ENCODE measurements around the gene CGNL1.

Gene CGNL1

DNA sequence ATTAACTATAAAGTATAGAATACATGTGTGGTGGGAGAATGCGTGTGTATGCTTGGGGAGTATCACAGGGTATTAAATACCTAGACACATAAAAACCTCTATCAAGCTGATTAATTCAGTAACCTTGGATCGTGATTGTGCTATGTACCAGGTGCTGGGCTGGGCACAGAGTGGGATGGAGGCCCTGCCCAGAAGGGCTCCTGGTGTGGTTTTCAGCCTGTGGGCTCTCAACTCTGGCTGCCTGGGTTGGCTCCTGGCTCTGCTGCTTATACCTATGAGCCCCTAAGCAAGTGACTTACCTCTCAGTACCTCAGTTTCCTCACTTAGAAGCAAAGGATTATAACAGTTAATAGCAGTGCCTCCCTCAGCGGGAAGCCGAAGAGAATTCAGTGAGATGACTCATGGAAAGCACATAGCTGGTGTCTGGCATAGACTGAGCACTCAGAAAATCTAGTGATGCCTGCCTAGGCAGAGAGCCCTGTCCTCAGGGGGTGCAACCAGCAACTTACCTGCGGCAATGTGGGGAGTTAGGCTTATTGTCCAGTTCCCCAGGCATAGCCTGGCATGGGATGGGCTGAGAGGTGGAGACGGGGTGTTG, 124.8 kb downstream of the CGNL1 start:
- H2AFZ ChIP-seq (ENCODE audit: low read length) = no peak overlapping the region

GRCh38 chr15:57502116-57502515, 125.8 kb downstream of the CGNL1 start:
- Histone ChIP-seq H3K9me3 (replicated peaks; ENCODE audit: insufficient read depth, low read length) (no peaks in the 10 kb centered on the region), H3K79me2 (ENCODE audit: low read length) (no peaks in the 10 kb centered on the region), H3K27ac (ENCODE audit: low read length) (no peak overlapping the region), H3F3A (ENCODE audit: insufficient read depth, low read length) (no peaks in the 10 kb centered on the region), H3K36me3 (replicated peaks; ENCODE audit: insufficient read depth, low read length) (no peaks in the 10 kb centered on the region), H3K9me2 (replicated peaks; ENCODE audit: insufficient read depth, low read length) (no peaks in the 10 kb centered on the region), H3K4me1 (ENCODE audit: low read length) (no peaks in the 10 kb centered on the region), H3K4me2 (ENCODE audit: low read depth, low read length) (no peak overlapping the region), H3K9ac (ENCODE audit: low read length) (no peak overlapping the region), H2AFZ (ENCODE audit: low read length) (no peak overlapping the region), H3K4me3 (ENCODE audit: low read length) (no peak overlapping the region), H4K20me1 (ENCODE audit: insufficient read depth, low read length) (no peaks in the 10 kb centered on the region), H3K27me3 (replicated peaks; ENCODE audit: insufficient read depth, low read length) (no peaks in the 10 kb centered on the region)
- no peak for TF ChIP-seq EZH2phosphoT487 (IDR thresholded peaks at IDR 0.05; ENCODE audit: low read length)
- TF ChIP-seq, protein P1, sequence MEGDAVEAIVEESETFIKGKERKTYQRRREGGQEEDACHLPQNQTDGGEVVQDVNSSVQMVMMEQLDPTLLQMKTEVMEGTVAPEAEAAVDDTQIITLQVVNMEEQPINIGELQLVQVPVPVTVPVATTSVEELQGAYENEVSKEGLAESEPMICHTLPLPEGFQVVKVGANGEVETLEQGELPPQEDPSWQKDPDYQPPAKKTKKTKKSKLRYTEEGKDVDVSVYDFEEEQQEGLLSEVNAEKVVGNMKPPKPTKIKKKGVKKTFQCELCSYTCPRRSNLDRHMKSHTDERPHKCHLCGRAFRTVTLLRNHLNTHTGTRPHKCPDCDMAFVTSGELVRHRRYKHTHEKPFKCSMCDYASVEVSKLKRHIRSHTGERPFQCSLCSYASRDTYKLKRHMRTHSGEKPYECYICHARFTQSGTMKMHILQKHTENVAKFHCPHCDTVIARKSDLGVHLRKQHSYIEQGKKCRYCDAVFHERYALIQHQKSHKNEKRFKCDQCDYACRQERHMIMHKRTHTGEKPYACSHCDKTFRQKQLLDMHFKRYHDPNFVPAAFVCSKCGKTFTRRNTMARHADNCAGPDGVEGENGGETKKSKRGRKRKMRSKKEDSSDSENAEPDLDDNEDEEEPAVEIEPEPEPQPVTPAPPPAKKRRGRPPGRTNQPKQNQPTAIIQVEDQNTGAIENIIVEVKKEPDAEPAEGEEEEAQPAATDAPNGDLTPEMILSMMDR (IDR thresholded peaks at IDR 0.05; ENCODE audit: low read length) = no peak
- TF ChIP-seq EZH2 (optimal IDR thresholded peaks at IDR 0.05; ENCODE audit: low read depth, low read length) = no peak
- DNase-seq = no peak

More for the DNA sequence above, 124.8 kb downstream of the CGNL1 start:
- Histone ChIP-seq H3K4me1 (ENCODE audit: low read length) (no peaks in the 10 kb centered on the region), H3K4me2 (ENCODE audit: low read depth, low read length) (no peak overlapping the region), H3K4me3 (ENCODE audit: low read length) (no peak overlapping the region), H4K20me1 (ENCODE audit: insufficient read depth, low read length) (no peaks in the 10 kb centered on the region), H3K9ac (ENCODE audit: low read length) (no peak overlapping the region), H3K36me3 (replicated peaks; ENCODE audit: insufficient read depth, low read length) (no peaks in the 10 kb centered on the region), H3K27ac (ENCODE audit: low read length) (no peak overlapping the region), H3F3A (ENCODE audit: insufficient read depth, low read length) (no peaks in the 10 kb centered on the region), H3K9me2 (replicated peaks; ENCODE audit: insufficient read depth, low read length) (no peaks in the 10 kb centered on the region), H3K79me2 (ENCODE audit: low read length) (no peaks in the 10 kb centered on the region), H3K27me3 (replicated peaks; ENCODE audit: insufficient read depth, low read length) (no peaks in the 10 kb centered on the region), H3K9me3 (replicated peaks; ENCODE audit: insufficient read depth, low read length) (no peaks in the 10 kb centered on the region)
- TF ChIP-seq EZH2phosphoT487 (IDR thresholded peaks at IDR 0.05; ENCODE audit: low read length) = no peak
- TF ChIP-seq EZH2 (optimal IDR thresholded peaks at IDR 0.05; ENCODE audit: low read depth, low read length) = no peak
- TF ChIP-seq, protein P1 (IDR thresholded peaks at IDR 0.05; ENCODE audit: low read length) = no peak
- DNase-seq = no peak

- Histone ChIP-seq H3K9ac (ENCODE audit: low read length) (no peak overlapping the region), H3K36me3 (replicated peaks; ENCODE audit: insufficient read depth, low read length) (no peaks in the 10 kb centered on the region), H3K27ac (ENCODE audit: low read length) (no peak overlapping the region), H2AFZ (ENCODE audit: low read length) (no peak overlapping the region), H3K9me3 (replicated peaks; ENCODE audit: insufficient read depth, low read length) (no peaks in the 10 kb centered on the region), H3F3A (ENCODE audit: insufficient read depth, low read length) (no peaks in the 10 kb centered on the region), H3K4me2 (ENCODE audit: low read depth, low read length) (no peak overlapping the region), H3K27me3 (replicated peaks; ENCODE audit: insufficient read depth, low read length) (no peaks in the 10 kb centered on the region), H4K20me1 (ENCODE audit: insufficient read depth, low read length) (no peaks in the 10 kb centered on the region), H3K4me1 (ENCODE audit: low read length) (no peaks in the 10 kb centered on the region), H3K9me2 (replicated peaks; ENCODE audit: insufficient read depth, low read length) (no peaks in the 10 kb centered on the region), H3K4me3 (ENCODE audit: low read length) (no peak overlapping the region), H3K79me2 (ENCODE audit: low read length) (no peaks in the 10 kb centered on the region)
- TF ChIP-seq, protein P1 (IDR thresholded peaks at IDR 0.05; ENCODE audit: low read length) = no peak
- TF ChIP-seq EZH2 (optimal IDR thresholded peaks at IDR 0.05; ENCODE audit: low read depth, low read length) = no peak
- TF ChIP-seq EZH2phosphoT487 (IDR thresholded peaks at IDR 0.05; ENCODE audit: low read length) = no peak
- no peak for DNase-seq
Observed at GRCh38 chr15:57503051-57503702, 126.9 kb downstream of the CGNL1 start.
